Mesothelial cell of epicardium (in vitro differentiated cells): ENCODE measurements around the gene ADCK1. TPM values are rescaled to one million over a fixed set of nuclear protein-coding genes. Genes with fewer than 3 reads are reported as not detected.

Experiments
- DNase-seq, 2 experiments: peaks; one replicate each; pipeline ENCODE4 v3.0.0; 2021; ENCODE audit warnings: low spot score in 2 of 2; ENCODE audit not compliant: unreplicated experiment in 2 of 2
- H3K27ac Mint-ChIP-seq: 2 replicates; pipeline ENCODE4 v1.8.0; 2021; ENCODE audit warnings: mixed read lengths
- H3K27me3 Mint-ChIP-seq: 2 replicates; pipeline ENCODE4 v1.8.0; 2021; ENCODE audit warnings: low read depth, mixed read lengths
- H3K36me3 Mint-ChIP-seq: 2 replicates; pipeline ENCODE4 v1.8.0; 2021; ENCODE audit warnings: mixed read lengths
- H3K4me1 Mint-ChIP-seq: 2 replicates; pipeline ENCODE4 v1.8.0; 2021; ENCODE audit warnings: mixed read lengths
- H3K4me3 Mint-ChIP-seq: 2 replicates; pipeline ENCODE4 v1.8.0; 2021; ENCODE audit warnings: mild to moderate bottlenecking, moderate library complexity, mixed read lengths
- H3K9me3 Mint-ChIP-seq: 2 replicates; pipeline ENCODE4 v1.8.0; 2021; ENCODE audit warnings: mixed read lengths
- CTCF ChIP-seq: fragments of 200-600 bp; sonication (generic); IDR thresholded peaks from one replicate; pipeline ENCODE4 v1.5.0; 2021; ENCODE audit warnings: antibody characterized with exemption; ENCODE audit not compliant: unreplicated experiment
- total RNA-seq: library from RNA; stranded (reverse); gene quantifications from 3 replicates; pipeline ENCODE4 v1.2.1, GENCODE V29; 2021

ADCK1 gene
- total RNA-seq, 1 donor from 2014 or later, result 13.3 TPM

DNA sequence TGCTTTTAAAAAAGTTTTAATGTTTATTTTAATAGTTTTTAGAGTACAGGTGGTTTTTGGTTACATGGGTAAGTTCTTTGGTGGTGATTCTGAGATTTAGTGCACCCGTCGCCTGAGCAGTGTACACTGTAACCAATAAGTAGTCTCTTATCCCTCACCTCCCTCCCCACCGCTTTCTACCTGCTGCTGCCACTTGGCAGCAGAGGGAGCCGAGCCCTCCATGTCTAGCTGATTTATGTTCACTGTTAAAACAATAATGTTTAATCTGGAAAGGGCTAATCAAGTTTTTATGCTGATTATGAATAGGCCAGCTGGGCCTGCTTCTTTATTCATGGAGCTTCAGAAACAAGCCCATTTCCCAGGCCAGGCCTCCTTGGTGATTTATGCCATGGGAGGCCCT, 73.1 kb downstream of the ADCK1 start:
- no peak overlapping the region for H3K4me3 Mint-ChIP-seq
- DNase-seq, result no peak

DNA sequence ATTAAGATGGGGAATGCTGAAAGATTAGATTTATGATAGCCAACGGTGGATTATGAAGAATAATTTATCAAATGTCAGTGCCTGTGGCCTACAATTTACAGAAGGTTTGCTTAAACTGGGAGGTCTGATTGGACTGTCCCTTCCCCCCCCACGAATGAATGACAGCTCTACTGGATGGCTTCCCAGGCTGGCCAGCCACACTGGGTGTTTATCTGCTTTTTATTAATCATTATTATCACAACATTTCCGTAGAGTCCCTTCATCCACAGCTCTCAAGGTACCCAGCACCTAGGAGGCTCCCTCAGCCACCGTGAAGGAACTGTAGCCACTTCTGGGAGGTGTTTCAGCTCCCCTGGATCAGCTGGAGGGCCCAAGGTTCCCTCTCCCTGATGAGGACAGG, 78.9 kb downstream of the ADCK1 start:
- H3K27me3 Mint-ChIP-seq, result no peaks in the 10 kb centered on the region
- H3K4me3 Mint-ChIP-seq, result no peak overlapping the region
- no peaks in the 10 kb centered on the region for H3K36me3 Mint-ChIP-seq
- no peak for TF ChIP-seq CTCF
- H3K9me3 Mint-ChIP-seq, result peaks cover 5% of the 10 kb centered on the region
- no peak overlapping the region for H3K27ac Mint-ChIP-seq
- peaks cover 27% of the 10 kb centered on the region for H3K4me1 Mint-ChIP-seq
- no peak for DNase-seq

More for the DNA sequence above, 73.1 kb downstream of the ADCK1 start:
- Mint-ChIP-seq H3K36me3 (no peaks in the 10 kb centered on the region), H3K27ac (no peak overlapping the region), H3K4me1 (no peaks in the 10 kb centered on the region), H3K27me3 (no peaks in the 10 kb centered on the region), H3K9me3 (peaks cover 5% of the 10 kb centered on the region)
- no peak for TF ChIP-seq CTCF

- H3K4me3 Mint-ChIP-seq, result no peak overlapping the region
- H3K4me1 Mint-ChIP-seq, result peaks cover 27% of the 10 kb centered on the region
- H3K9me3 Mint-ChIP-seq, result peaks cover 5% of the 10 kb centered on the region
- TF ChIP-seq CTCF, result no peak
- DNase-seq, result no peak
- H3K36me3 Mint-ChIP-seq, result no peaks in the 10 kb centered on the region
- H3K27me3 Mint-ChIP-seq, result no peaks in the 10 kb centered on the region
- no peak overlapping the region for H3K27ac Mint-ChIP-seq
These were observed 80.1 kb downstream of the ADCK1 start for GRCh38 chr14:77880056-77880455.

DNA sequence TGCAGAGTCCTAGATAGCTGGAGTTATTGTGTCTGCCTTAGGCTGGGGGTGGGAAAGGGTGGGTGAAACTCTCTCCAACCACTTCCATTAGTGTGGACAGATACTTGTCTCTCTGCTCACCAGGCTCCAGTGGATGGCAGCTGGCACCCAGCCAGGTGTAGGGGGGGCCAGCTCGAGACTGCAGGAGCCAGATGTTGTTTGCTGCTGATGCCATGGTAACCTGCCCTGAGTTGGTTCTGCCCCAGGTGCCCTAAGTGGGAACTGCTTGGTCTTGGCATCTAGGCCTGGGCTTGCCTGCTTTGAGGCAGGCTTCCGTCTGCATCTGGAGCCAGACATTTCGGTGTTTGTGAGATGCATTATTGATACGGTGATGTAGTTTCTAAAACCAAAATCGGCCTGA, 82.2 kb downstream of the ADCK1 start:
- Mint-ChIP-seq H3K4me1 (peaks cover 27% of the 10 kb centered on the region), H3K27me3 (no peaks in the 10 kb centered on the region), H3K9me3 (no peaks in the 10 kb centered on the region), H3K36me3 (no peaks in the 10 kb centered on the region), H3K4me3 (no peak overlapping the region), H3K27ac (no peak overlapping the region)
- DNase-seq, result no peak
- no peak for TF ChIP-seq CTCF

GRCh38 chr14:77882636-77883035, 82.7 kb downstream of the ADCK1 start:
- no peak for DNase-seq
- TF ChIP-seq CTCF, result no peak
- peak overlapping the region; percentile 43 for H3K27ac Mint-ChIP-seq
- H3K9me3 Mint-ChIP-seq, result no peaks in the 10 kb centered on the region
- no peaks in the 10 kb centered on the region for H3K27me3 Mint-ChIP-seq
- H3K36me3 Mint-ChIP-seq, result peaks cover 1% of the 10 kb centered on the region
- no peak overlapping the region for H3K4me3 Mint-ChIP-seq
- peaks cover 27% of the 10 kb centered on the region for H3K4me1 Mint-ChIP-seq
